ENCODE measurements around the gene SUGCT. TPM values are rescaled to one million over a fixed set of nuclear protein-coding genes. Genes with fewer than 3 reads are reported as not detected.
"Not testable (repeated sequence)": the region's sequence is repeated elsewhere in the genome, so short reads cannot be mapped to it uniquely, and the experiment has no call there.

The SUGCT gene
- total RNA-seq, 1 donor from 2014 or later: 1.7 TPM

DNA sequence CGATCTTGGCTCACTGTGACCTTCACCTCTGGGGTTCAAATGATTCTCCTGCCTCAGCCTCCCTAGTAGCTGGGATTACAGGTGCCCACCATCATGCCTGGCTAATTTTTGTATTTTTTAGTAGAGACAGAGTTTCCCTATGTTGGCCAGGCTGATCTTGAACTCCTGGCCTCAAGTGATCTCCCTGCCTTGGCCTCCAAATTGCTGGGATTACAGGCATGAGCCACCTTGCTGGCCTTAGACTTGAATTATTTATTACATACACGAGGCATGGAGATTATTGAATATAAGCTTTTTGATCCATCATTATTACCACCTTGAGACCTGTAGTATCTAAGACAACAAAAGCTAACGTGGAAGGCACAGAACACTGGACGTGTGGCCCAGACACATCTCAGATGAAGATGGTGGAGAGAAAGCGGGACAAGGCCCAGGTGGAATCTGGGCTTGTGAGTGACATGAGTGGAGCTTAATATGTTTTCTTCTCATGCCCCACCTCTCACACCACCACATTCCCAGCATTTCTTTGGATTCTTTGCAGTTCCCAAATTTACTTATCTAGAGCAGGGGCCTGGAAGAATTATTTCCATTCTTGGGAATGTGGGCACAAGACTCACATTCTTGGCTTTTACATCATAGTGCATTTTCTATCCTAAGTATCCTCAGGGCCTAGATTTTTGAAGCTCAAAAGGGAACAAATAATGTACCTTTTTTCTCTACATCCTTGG lies 76.6 kb downstream of the SUGCT start:
- Histone ChIP-seq H3K27ac (no peak overlapping the region), H3K9me3 (no peaks in the 10 kb centered on the region), H3K36me3 (no peaks in the 10 kb centered on the region), H3K27me3 (ENCODE audit: low read depth) (no peaks in the 10 kb centered on the region), H3K4me3 (no peak overlapping the region), H3K4me1 (no peaks in the 10 kb centered on the region)
- ATAC-seq (no peak), DNase-seq (no peak)
- intact Hi-C loops (cut with DNase I): no loop called here
- TF ChIP-seq, protein P1, sequence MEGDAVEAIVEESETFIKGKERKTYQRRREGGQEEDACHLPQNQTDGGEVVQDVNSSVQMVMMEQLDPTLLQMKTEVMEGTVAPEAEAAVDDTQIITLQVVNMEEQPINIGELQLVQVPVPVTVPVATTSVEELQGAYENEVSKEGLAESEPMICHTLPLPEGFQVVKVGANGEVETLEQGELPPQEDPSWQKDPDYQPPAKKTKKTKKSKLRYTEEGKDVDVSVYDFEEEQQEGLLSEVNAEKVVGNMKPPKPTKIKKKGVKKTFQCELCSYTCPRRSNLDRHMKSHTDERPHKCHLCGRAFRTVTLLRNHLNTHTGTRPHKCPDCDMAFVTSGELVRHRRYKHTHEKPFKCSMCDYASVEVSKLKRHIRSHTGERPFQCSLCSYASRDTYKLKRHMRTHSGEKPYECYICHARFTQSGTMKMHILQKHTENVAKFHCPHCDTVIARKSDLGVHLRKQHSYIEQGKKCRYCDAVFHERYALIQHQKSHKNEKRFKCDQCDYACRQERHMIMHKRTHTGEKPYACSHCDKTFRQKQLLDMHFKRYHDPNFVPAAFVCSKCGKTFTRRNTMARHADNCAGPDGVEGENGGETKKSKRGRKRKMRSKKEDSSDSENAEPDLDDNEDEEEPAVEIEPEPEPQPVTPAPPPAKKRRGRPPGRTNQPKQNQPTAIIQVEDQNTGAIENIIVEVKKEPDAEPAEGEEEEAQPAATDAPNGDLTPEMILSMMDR (IDR thresholded peaks at IDR 0.05): no peak

DNA sequence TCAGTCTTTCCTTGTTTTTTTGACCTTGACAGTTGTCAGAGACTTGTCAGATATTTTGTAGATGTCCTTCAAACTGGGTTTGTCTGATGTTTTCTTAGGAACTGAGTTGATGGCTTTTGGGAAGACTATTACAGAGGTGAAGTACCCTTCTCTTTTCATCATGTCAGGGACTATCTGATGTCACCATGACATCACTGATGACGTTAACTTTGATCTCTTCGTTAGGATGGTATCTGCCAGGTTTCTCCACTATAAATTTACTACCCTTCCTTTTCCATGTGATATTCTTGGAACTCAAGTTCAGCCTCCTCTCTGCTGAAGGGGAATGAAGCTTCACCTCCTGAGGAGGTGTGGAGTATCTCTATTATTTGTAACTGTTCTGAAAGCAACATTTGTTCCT lies 78.5 kb downstream of the SUGCT start:
- Histone ChIP-seq H3K9me3 (no peaks in the 10 kb centered on the region), H3K4me1 (no peaks in the 10 kb centered on the region), H3K27ac (no peak overlapping the region), H3K4me3 (no peak overlapping the region), H3K36me3 (no peaks in the 10 kb centered on the region), H3K27me3 (ENCODE audit: low read depth) (no peaks in the 10 kb centered on the region)
- TF ChIP-seq, protein P1 (IDR thresholded peaks at IDR 0.05): no peak
- DNase-seq (no peak), ATAC-seq (no peak)
- intact Hi-C loops (cut with DNase I): no loop called here

DNA sequence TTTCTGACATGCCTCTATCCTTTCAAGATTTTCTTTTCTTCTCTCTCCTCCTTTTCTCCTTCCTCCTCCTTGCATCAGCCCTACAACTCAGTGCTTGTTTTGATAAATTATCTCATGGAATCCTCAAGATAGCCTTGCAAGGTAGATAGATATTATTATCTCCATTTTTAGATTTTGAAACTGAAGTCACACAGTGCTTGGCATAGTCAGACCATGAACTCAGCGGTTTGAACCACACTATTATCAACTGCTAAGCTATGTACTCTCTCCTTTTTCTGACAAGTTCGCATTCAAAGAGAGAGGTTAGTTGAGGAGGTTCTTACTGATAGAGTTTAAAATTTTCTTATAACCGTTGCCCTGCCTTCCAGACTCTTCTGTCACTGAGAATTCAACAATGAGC lies 79.1 kb downstream of the SUGCT start:
- intact Hi-C loops (cut with DNase I): no loop called here
- Histone ChIP-seq H3K4me1 (no peaks in the 10 kb centered on the region), H3K4me3 (no peak overlapping the region), H3K36me3 (no peaks in the 10 kb centered on the region), H3K27ac (no peak overlapping the region), H3K9me3 (no peaks in the 10 kb centered on the region), H3K27me3 (ENCODE audit: low read depth) (no peaks in the 10 kb centered on the region)
- TF ChIP-seq, protein P1 (IDR thresholded peaks at IDR 0.05): no peak
- ATAC-seq (no peak), DNase-seq (no peak)

DNA sequence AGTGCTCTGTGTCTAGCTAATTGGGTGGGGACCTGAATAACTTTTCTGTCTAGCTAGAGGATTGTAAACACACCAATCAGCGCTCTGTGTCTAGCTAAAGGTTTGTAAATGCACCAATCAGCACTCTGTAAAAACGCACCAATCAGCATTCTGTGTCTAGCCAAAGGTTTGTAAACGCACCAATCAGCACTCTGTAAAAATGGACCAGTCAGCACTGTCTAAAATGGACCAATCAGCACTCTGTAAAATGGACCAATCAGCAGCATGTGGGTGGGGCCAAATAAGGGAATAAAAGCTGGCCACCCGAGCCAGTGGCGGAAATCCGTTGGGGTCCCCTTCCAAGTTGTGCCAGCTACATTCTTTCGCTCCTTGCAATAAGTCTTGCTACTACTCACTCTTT lies 83.8 kb downstream of the SUGCT start:
- intact Hi-C loops (cut with DNase I); H3K27ac ChIP-seq; H3K4me1 ChIP-seq; H3K36me3 ChIP-seq; ATAC-seq; H3K9me3 ChIP-seq; H3K27me3 ChIP-seq (ENCODE audit: low read depth); DNase-seq; H3K4me3 ChIP-seq: not testable (repeated sequence)

DNA sequence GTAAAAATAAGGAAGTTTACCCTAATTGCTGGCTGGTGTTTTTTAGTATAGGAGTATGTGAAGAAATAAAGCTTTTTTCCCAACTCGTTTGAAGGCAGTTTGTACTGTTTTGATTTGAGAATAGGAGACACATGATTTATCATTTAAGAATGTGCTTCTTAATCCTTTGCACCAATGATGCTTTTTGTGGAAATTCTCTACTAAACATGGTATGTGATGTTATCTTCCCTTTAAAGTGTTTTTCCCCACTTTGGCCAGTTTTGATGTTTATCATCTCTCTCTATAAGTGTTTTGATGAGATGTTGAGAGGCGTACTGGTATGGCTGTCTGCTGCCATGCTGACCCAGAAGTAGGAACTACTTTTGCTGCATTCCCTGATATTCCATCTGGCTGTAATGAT lies 85.1 kb downstream of the SUGCT start:
- TF ChIP-seq, protein P1 (IDR thresholded peaks at IDR 0.05): no peak
- Histone ChIP-seq H3K9me3 (no peaks in the 10 kb centered on the region), H3K27ac (no peak overlapping the region), H3K4me3 (no peak overlapping the region), H3K27me3 (ENCODE audit: low read depth) (no peaks in the 10 kb centered on the region), H3K4me1 (no peaks in the 10 kb centered on the region), H3K36me3 (no peaks in the 10 kb centered on the region)
- ATAC-seq: no peak
- no peak for DNase-seq
- intact Hi-C loops (cut with DNase I): no loop called here

DNA sequence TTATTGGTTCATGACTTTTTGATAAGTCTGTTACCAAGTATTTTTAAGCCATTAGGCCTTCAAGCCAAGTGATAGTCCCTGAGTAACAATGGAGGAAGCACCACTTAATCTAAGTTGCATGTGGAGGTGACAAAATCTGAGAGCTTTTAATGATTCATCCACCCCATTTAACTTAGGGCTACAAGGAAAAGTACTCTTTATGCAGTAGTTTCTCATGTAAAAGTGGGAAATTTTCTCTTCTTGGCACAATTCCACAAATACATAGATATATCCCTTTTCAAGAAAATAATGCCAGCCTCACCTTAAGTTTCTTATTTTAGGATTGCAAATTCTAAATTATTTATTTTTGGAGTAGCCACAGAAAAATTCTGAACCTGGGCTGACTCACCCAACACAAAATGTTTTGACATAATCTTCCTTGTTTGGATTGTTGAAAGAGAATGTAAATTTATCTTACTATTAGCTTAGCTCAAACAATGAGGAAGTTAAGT lies 85.7 kb downstream of the SUGCT start:
- no peak for DNase-seq
- H3K4me3 ChIP-seq: no peak overlapping the region
- TF ChIP-seq, protein P1 (IDR thresholded peaks at IDR 0.05): no peak
- no peaks in the 10 kb centered on the region for H3K36me3 ChIP-seq
- H3K27me3 ChIP-seq (ENCODE audit: low read depth): no peaks in the 10 kb centered on the region
- H3K27ac ChIP-seq: no peak overlapping the region
- no peaks in the 10 kb centered on the region for H3K9me3 ChIP-seq
- no peak for ATAC-seq
- intact Hi-C loops (cut with DNase I): no loop called here
- no peaks in the 10 kb centered on the region for H3K4me1 ChIP-seq

Data from lower lobe of right lung (tissue), 2 donors.